BJ (cell line): ENCODE results near the gene RYR3. TPM values are rescaled to one million over a fixed set of nuclear protein-coding genes. Genes with fewer than 3 reads are reported as not detected.

Experiments used
- CTCF ChIA-PET: fragments of 350-600 bp; formaldehyde crosslinking; extraction: SDS; loops from one replicate; lab custom pipeline; 2021; ENCODE audit warnings: antibody characterized with exemption, inconsistent platforms; lab: Yijun Ruan, JAX
- POLR2A ChIA-PET: fragments of 300-600 bp; sonication (Branson Sonifier 250); formaldehyde crosslinking; extraction: SDS; loops from one replicate; lab custom pipeline; 2021; ENCODE audit warnings: antibody characterized with exemption; lab: Charles Lee
- DNase-seq: peaks from one replicate; pipeline ENCODE4 v3.0.0-alpha.2; 2011; ENCODE audit warnings: low read depth
- H3K27me3 ChIP-seq: 2 replicates; pipeline ENCODE4 v1.6.0; 2011; ENCODE audit warnings: low read length; ENCODE audit not compliant: control insufficient read depth, insufficient read depth
- H3K36me3 ChIP-seq: 2 replicates; pipeline ENCODE4 v1.5.1; 2011; ENCODE audit warnings: low read length; ENCODE audit not compliant: control insufficient read depth, insufficient read depth
- H3K4me3 ChIP-seq: 2 replicates; pipeline ENCODE4 v1.5.1; 2011; ENCODE audit warnings: low read depth, mild to moderate bottlenecking, control low read depth, low read length
- CTCF ChIP-seq: IDR thresholded peaks from 2 replicates; pipeline ENCODE4 v1.5.1; 2011; ENCODE audit warnings: low read depth, mild to moderate bottlenecking, control low read depth, inconsistent platforms, low read length, moderate library complexity; ENCODE audit not compliant: insufficient read depth
- polyA plus RNA-seq: library from polyadenylated mRNA; depleted of rRNA; stranded (reverse); fragments of >200 nt; gene quantifications from 2 replicates; pipeline ENCODE4 v1.2.3, GENCODE V29; 2011

The RYR3 gene
- polyA plus RNA-seq, 1 experiment = not detected

GRCh38 chr15:33797651-33798050, 486.9 kb downstream of the RYR3 start:
- H3K4me3 ChIP-seq = no peak overlapping the region
- no peaks in the 10 kb centered on the region for H3K36me3 ChIP-seq
- no peak for TF ChIP-seq CTCF
- ChIA-PET CTCF (interaction anchor here (0.6 to 1.5 kb wide), 3 partner anchors 8 to 97 kb away, joined by 3 to 4 read pairs (median 3); no protein-coding TSS in a partner anchor), POLR2A (no interaction called here)
- no peak for DNase-seq
- H3K27me3 ChIP-seq = no peaks in the 10 kb centered on the region; the same call in 1 of the 2 replicates

- Histone ChIP-seq H3K27me3 (no peaks in the 10 kb centered on the region; the same call in 1 of the 2 replicates), H3K36me3 (no peaks in the 10 kb centered on the region), H3K4me3 (no peak overlapping the region)
- TF ChIP-seq CTCF = no peak
- CTCF ChIA-PET = interaction anchor here (1.5 kb wide), 1 partner anchor 65 kb away, joined by 3 read pairs; no protein-coding TSS in a partner anchor
- DNase-seq = no peak
- POLR2A ChIA-PET = no interaction called here
Observed at GRCh38 chr15:33801954-33802353, 491.2 kb downstream of the RYR3 start.

- no peak for DNase-seq
- no peak overlapping the region for H3K4me3 ChIP-seq
- TF ChIP-seq CTCF = no peak
- H3K36me3 ChIP-seq = no peaks in the 10 kb centered on the region
- POLR2A ChIA-PET = no interaction called here
- no peaks in the 10 kb centered on the region for H3K27me3 ChIP-seq
- CTCF ChIA-PET = no interaction called here
Observed at GRCh38 chr15:33807665-33808064, 496.9 kb downstream of the RYR3 start.

GRCh38 chr15:33808720-33809457, 498.1 kb downstream of the RYR3 start:
- ChIA-PET CTCF (no interaction called here), POLR2A (no interaction called here)
- no peak for DNase-seq
- no peak for TF ChIP-seq CTCF
- no peak overlapping the region for H3K4me3 ChIP-seq
- no peaks in the 10 kb centered on the region for H3K27me3 ChIP-seq
- H3K36me3 ChIP-seq = no peaks in the 10 kb centered on the region

GRCh38 chr15:33810073-33810595, 499.4 kb downstream of the RYR3 start:
- Histone ChIP-seq H3K4me3 (no peak overlapping the region), H3K27me3 (no peaks in the 10 kb centered on the region), H3K36me3 (no peaks in the 10 kb centered on the region)
- no peak for TF ChIP-seq CTCF
- POLR2A ChIA-PET = no interaction called here
- no peak for DNase-seq
- CTCF ChIA-PET = no interaction called here
